Lower lobe of right lung (tissue), 2 donors: ENCODE measurements around the gene CHDH. TPM values are rescaled to one million over a fixed set of nuclear protein-coding genes. Genes with fewer than 3 reads are reported as not detected.

Source experiments
- ATAC-seq, 2 donors: fragments of 200-7000 bp; cut with Tn5 transposase; one replicate each; pipeline ENCODE4 v1.9.1; 2020 to 2022; ENCODE audit warnings: mild to moderate bottlenecking in 2 of 2, moderate library complexity in 2 of 2
- DNase-seq: peaks from one replicate; pipeline ENCODE4 v3.0.0-alpha.2; 2020
- H3K27ac ChIP-seq: fragments of 200-600 bp; one replicate; pipeline ENCODE4 v1.8.0; 2022
- H3K27me3 ChIP-seq: fragments of 200-600 bp; one replicate; pipeline ENCODE4 v1.8.0; 2022; ENCODE audit warnings: low read depth
- H3K36me3 ChIP-seq: fragments of 200-600 bp; one replicate; pipeline ENCODE4 v1.8.0; 2022; ENCODE audit warnings: mild to moderate bottlenecking
- H3K4me1 ChIP-seq: fragments of 200-600 bp; one replicate; pipeline ENCODE4 v1.8.0; 2022
- H3K4me3 ChIP-seq: fragments of 200-600 bp; one replicate; pipeline ENCODE4 v1.8.0; 2022; ENCODE audit warnings: mild to moderate bottlenecking
- H3K9me3 ChIP-seq: fragments of 200-600 bp; one replicate; pipeline ENCODE4 v1.8.0; 2022
- CTCF ChIP-seq: fragments of 200-600 bp; IDR thresholded peaks from one replicate; pipeline ENCODE4 v1.8.0; 2022; ENCODE audit warnings: antibody characterized with exemption, mild to moderate bottlenecking
- intact Hi-C: fragments of 100-400 bp; cut with DNase I; formaldehyde crosslinking; loops from one replicate; pipeline ENCODE4 v1.11.0; 2022
- total RNA-seq: library from RNA; stranded (reverse); fragmentation: NEBNext Ultra II Directional; extraction: Animal tissue kit (Norgen Biotek cat#: 25700); gene quantifications from one replicate; pipeline ENCODE4 v1.2.1, GENCODE V29; 2021
- donor health status: DM: no; HTN: yes; CAD: no; lungs with severe emphysema.

CHDH gene
- total RNA-seq, 1 donor from 2014 or later = 17.3 TPM

- intact Hi-C loops = no loop called here
- H3K36me3 ChIP-seq = no peaks in the 10 kb centered on the region
- H3K27ac ChIP-seq = no peak overlapping the region
- H3K4me3 ChIP-seq = no peak overlapping the region
- H3K4me1 ChIP-seq = peaks cover 36% of the 10 kb centered on the region
- DNase-seq = no peak
- peaks cover 25% of the 10 kb centered on the region for H3K27me3 ChIP-seq
- H3K9me3 ChIP-seq = no peaks in the 10 kb centered on the region
- TF ChIP-seq CTCF = no peak
- no peak for ATAC-seq
These were observed 2.7 kb downstream of the CHDH start for GRCh38 chr3:53843195-53844177.

GRCh38 chr3:53842436-53843194, 3.6 kb downstream of the CHDH start:
- intact Hi-C loops = no loop called here
- no peak overlapping the region for H3K27ac ChIP-seq

GRCh38 chr3:53841296-53841695, 4.9 kb downstream of the CHDH start:
- intact Hi-C loops = no loop called here
- Histone ChIP-seq H3K4me1 (peaks cover 30% of the 10 kb centered on the region), H3K36me3 (no peaks in the 10 kb centered on the region), H3K27ac (no peak overlapping the region), H3K9me3 (no peaks in the 10 kb centered on the region), H3K27me3 (peaks cover 6% of the 10 kb centered on the region), H3K4me3 (no peak overlapping the region)
- TF ChIP-seq CTCF = no peak
- ATAC-seq (no peak), DNase-seq (no peak)

More at GRCh38 chr3:53842436-53843194, 3.6 kb downstream of the CHDH start:
- peaks cover 18% of the 10 kb centered on the region for H3K27me3 ChIP-seq
- H3K9me3 ChIP-seq = no peaks in the 10 kb centered on the region
- no peak overlapping the region for H3K4me3 ChIP-seq
- DNase-seq = no peak
- no peak for TF ChIP-seq CTCF
- no peaks in the 10 kb centered on the region for H3K36me3 ChIP-seq
- peaks cover 36% of the 10 kb centered on the region for H3K4me1 ChIP-seq
- ATAC-seq = peak in 1 of 2 donors; percentile 4

GRCh38 chr3:53837331-53837730, 8.9 kb downstream of the CHDH start:
- peaks cover 5% of the 10 kb centered on the region for H3K4me1 ChIP-seq
- DNase-seq (peak; percentile 84), ATAC-seq (peak; percentile 64)
- no peaks in the 10 kb centered on the region for H3K36me3 ChIP-seq
- H3K27me3 ChIP-seq = no peaks in the 10 kb centered on the region
- no peak for TF ChIP-seq CTCF
- H3K27ac ChIP-seq = no peak overlapping the region
- no peak overlapping the region for H3K4me3 ChIP-seq
- intact Hi-C loops = no loop called here
- no peaks in the 10 kb centered on the region for H3K9me3 ChIP-seq

- no peaks in the 10 kb centered on the region for H3K36me3 ChIP-seq
- H3K4me1 ChIP-seq = no peaks in the 10 kb centered on the region
- no peak overlapping the region for H3K27ac ChIP-seq
- H3K9me3 ChIP-seq = no peaks in the 10 kb centered on the region
- ATAC-seq (no peak), DNase-seq (no peak)
- no peak for TF ChIP-seq CTCF
- no peaks in the 10 kb centered on the region for H3K27me3 ChIP-seq
- intact Hi-C loops = no loop called here
- no peak overlapping the region for H3K4me3 ChIP-seq
These were observed 9.9 kb downstream of the CHDH start for GRCh38 chr3:53836084-53836872.
